Skeletal muscle tissue (tissue), 4 donors: ENCODE data around the gene ITGB5. TPM values are rescaled to one million over a fixed set of nuclear protein-coding genes. Genes with fewer than 3 reads are reported as not detected.
A peak's percentile ranks its signal among the peaks of the same experiment; 100 is the strongest.

Experiments
- H3K27ac ChIP-seq: one replicate; pipeline ENCODE4 v1.7.0; 2013; ENCODE audit warnings: mild to moderate bottlenecking, low read depth, low read length, inconsistent platforms
- H3K27me3 ChIP-seq, 3 donors: one replicate each; pipeline ENCODE4 v1.7.0; 2013; ENCODE audit warnings: low read length in 3 of 3; ENCODE audit not compliant: control insufficient read depth in 3 of 3, insufficient read depth in 3 of 3
- H3K36me3 ChIP-seq, 3 donors: one replicate each; pipeline ENCODE4 v1.7.0; 2013; ENCODE audit warnings: low read length in 3 of 3; ENCODE audit not compliant: control insufficient read depth in 3 of 3, insufficient read depth in 3 of 3
- H3K4me1 ChIP-seq, 3 donors: one replicate each; pipeline ENCODE4 v1.7.0; 2013; ENCODE audit warnings: low read length in 3 of 3, mild to moderate bottlenecking in 3 of 3; ENCODE audit not compliant: control insufficient read depth in 3 of 3, insufficient read depth in 3 of 3
- H3K4me3 ChIP-seq, 3 donors: one replicate each; pipeline ENCODE4 v1.7.0; 2013; ENCODE audit warnings: low read length in 3 of 3
- H3K9ac ChIP-seq, 3 donors: one replicate each; pipeline ENCODE4 v1.7.0; 2013; ENCODE audit warnings: low read length in 3 of 3, mild to moderate bottlenecking in 3 of 3, moderate library complexity in 2 of 3, low read depth in 1 of 3
- H3K9me3 ChIP-seq, 3 donors: one replicate each; pipeline ENCODE4 v1.7.0; 2013; ENCODE audit warnings: low read length in 3 of 3; ENCODE audit not compliant: control insufficient read depth in 3 of 3
- total RNA-seq: library from RNA; depleted of rRNA; stranded (reverse); fragments of >200 nt; gene quantifications from one replicate; pipeline ENCODE4 v1.2.3, GENCODE V29; 2014
- donor health status: Osteomylitis.

The ITGB5 gene
- total RNA-seq, 1 donor from 2014 or later = 24.0 TPM

- Histone ChIP-seq H3K9ac (no peak overlapping the region), H3K4me3 (no peak overlapping the region), H3K27ac (peak overlapping the region; percentile 80), H3K4me1 (peaks cover 34 to 39% (median 39%) of the 10 kb centered on the region in 3 donors), H3K36me3 (peaks cover 0 to 9% (median 8%) of the 10 kb centered on the region in 3 donors), H3K9me3 (no peaks in the 10 kb centered on the region), H3K27me3 (no peaks in the 10 kb centered on the region)
Measured at GRCh38 chr3:124811436-124811835, 75.7 kb downstream of the ITGB5 start.

- H3K4me3 ChIP-seq = no peak overlapping the region
- H3K4me1 ChIP-seq = peaks cover 34 to 39% (median 39%) of the 10 kb centered on the region in 3 donors
- no peaks in the 10 kb centered on the region for H3K9me3 ChIP-seq
- H3K27ac ChIP-seq = peak overlapping the region; percentile 80
- peaks cover 0 to 4% (median 3%) of the 10 kb centered on the region in 3 donors for H3K36me3 ChIP-seq
- H3K27me3 ChIP-seq = no peaks in the 10 kb centered on the region
- H3K9ac ChIP-seq = peak overlapping the region in 1 of 3 donors; percentile 25
Measured at GRCh38 chr3:124810970-124811369, 76.2 kb downstream of the ITGB5 start.

- Histone ChIP-seq H3K36me3 (no peaks in the 10 kb centered on the region), H3K9ac (no peak overlapping the region), H3K27ac (no peak overlapping the region), H3K27me3 (no peaks in the 10 kb centered on the region), H3K9me3 (no peaks in the 10 kb centered on the region), H3K4me3 (no peak overlapping the region), H3K4me1 (peaks cover 34% of the 10 kb centered on the region in 3 donors)
Measured at GRCh38 chr3:124809039-124809438, 78.1 kb downstream of the ITGB5 start.

- H3K4me1 ChIP-seq = peaks cover 17 to 25% (median 21%) of the 10 kb centered on the region in 3 donors
- H3K4me3 ChIP-seq = no peak overlapping the region
- H3K9me3 ChIP-seq = no peaks in the 10 kb centered on the region
- no peak overlapping the region for H3K27ac ChIP-seq
- H3K9ac ChIP-seq = no peak overlapping the region
- no peaks in the 10 kb centered on the region for H3K36me3 ChIP-seq
- H3K27me3 ChIP-seq = no peaks in the 10 kb centered on the region
Measured at GRCh38 chr3:124805671-124806070, 81.5 kb downstream of the ITGB5 start.

- H3K9ac ChIP-seq = no peak overlapping the region
- no peak overlapping the region for H3K4me3 ChIP-seq
- no peaks in the 10 kb centered on the region for H3K27me3 ChIP-seq
- H3K4me1 ChIP-seq = peaks cover 24 to 33% (median 28%) of the 10 kb centered on the region in 3 donors
- no peak overlapping the region for H3K27ac ChIP-seq
- no peaks in the 10 kb centered on the region for H3K9me3 ChIP-seq
- no peaks in the 10 kb centered on the region for H3K36me3 ChIP-seq
Measured at GRCh38 chr3:124804875-124805274, 82.3 kb downstream of the ITGB5 start.

GRCh38 chr3:124802702-124803101, 84.5 kb downstream of the ITGB5 start:
- Histone ChIP-seq H3K4me1 (peaks cover 25 to 28% (median 27%) of the 10 kb centered on the region in 3 donors), H3K27me3 (no peaks in the 10 kb centered on the region), H3K9me3 (no peaks in the 10 kb centered on the region), H3K36me3 (no peaks in the 10 kb centered on the region), H3K9ac (no peak overlapping the region), H3K27ac (no peak overlapping the region), H3K4me3 (no peak overlapping the region)

GRCh38 chr3:124802061-124802698, 85.0 kb downstream of the ITGB5 start:
- no peak overlapping the region for H3K27ac ChIP-seq
- H3K9me3 ChIP-seq = no peaks in the 10 kb centered on the region
- no peak overlapping the region for H3K9ac ChIP-seq
- H3K4me1 ChIP-seq = peaks cover 25 to 28% (median 27%) of the 10 kb centered on the region in 3 donors
- no peaks in the 10 kb centered on the region for H3K36me3 ChIP-seq
- no peaks in the 10 kb centered on the region for H3K27me3 ChIP-seq
- H3K4me3 ChIP-seq = no peak overlapping the region

GRCh38 chr3:124800511-124801258, 86.5 kb downstream of the ITGB5 start:
- H3K36me3 ChIP-seq = peaks cover 0 to 8% (median 7%) of the 10 kb centered on the region in 3 donors
- no peaks in the 10 kb centered on the region for H3K27me3 ChIP-seq
- H3K27ac ChIP-seq = peak overlapping the region; percentile 28
- H3K9ac ChIP-seq = peak overlapping the region; percentile 8 to 66 (median 36)
- peaks cover 25 to 32% (median 32%) of the 10 kb centered on the region in 3 donors for H3K4me1 ChIP-seq
- peak overlapping the region in 1 of 3 donors; percentile 50 for H3K4me3 ChIP-seq
- no peaks in the 10 kb centered on the region for H3K9me3 ChIP-seq

- Histone ChIP-seq H3K27ac (peak overlapping the region; percentile 28), H3K4me3 (no peak overlapping the region), H3K27me3 (no peaks in the 10 kb centered on the region), H3K36me3 (peaks cover 0 to 8% (median 7%) of the 10 kb centered on the region in 3 donors), H3K9me3 (no peaks in the 10 kb centered on the region), H3K4me1 (peaks cover 25 to 37% (median 32%) of the 10 kb centered on the region in 3 donors), H3K9ac (peak overlapping the region in 2 of 3 donors; percentile 36 to 66)
Measured at GRCh38 chr3:124800076-124800475, 87.1 kb downstream of the ITGB5 start.

GRCh38 chr3:124799676-124800075, 87.5 kb downstream of the ITGB5 start:
- H3K9ac ChIP-seq = peak overlapping the region in 1 of 3 donors; percentile 66
- no peaks in the 10 kb centered on the region for H3K27me3 ChIP-seq
- H3K4me1 ChIP-seq = peaks cover 25 to 37% (median 32%) of the 10 kb centered on the region in 3 donors
- no peak overlapping the region for H3K4me3 ChIP-seq
- H3K27ac ChIP-seq = no peak overlapping the region
- H3K9me3 ChIP-seq = no peaks in the 10 kb centered on the region
- H3K36me3 ChIP-seq = peaks cover 0 to 8% (median 8%) of the 10 kb centered on the region in 3 donors
